GM12878 (cell line): Measurements from ENCODE around the gene NAALADL2. TPM values are rescaled to one million over a fixed set of nuclear protein-coding genes. Genes with fewer than 3 reads are reported as not detected.

Experiments
- ATAC-seq: fragments of 200-7000 bp; cut with Tn5 transposase; 3 replicates; pipeline ENCODE4 v1.9.1; 2020; ENCODE audit warnings: mild to moderate bottlenecking, moderate library complexity
- BruUV-seq: library from RNA; stranded (reverse); fragments of 400-500 nt; replicated peaks from 2 replicates; lab custom pipeline; 2021; lab: Mats Ljungman, UMichigan
- CTCF ChIA-PET: fragments of 300-600 bp; sonication (Branson Sonifier 250); formaldehyde crosslinking; extraction: SDS; loops from one replicate; lab custom pipeline; 2021; ENCODE audit warnings: inconsistent platforms; lab: Yijun Ruan, JAX
- POLR2A ChIA-PET: fragments of 350-600 bp; formaldehyde crosslinking; extraction: SDS; loops from one replicate; lab custom pipeline; 2021; ENCODE audit warnings: inconsistent platforms; lab: Charles Lee
- RAD21 ChIA-PET: fragments of 300-600 bp; sonication (Branson Sonifier 250); formaldehyde crosslinking; loops from one replicate; lab custom pipeline; 2023; ENCODE audit warnings: antibody characterized with exemption; ENCODE audit not compliant: unreplicated experiment; lab: Charles Lee
- SMC1A ChIA-PET: fragments of 300-600 bp; sonication (Branson Sonifier 250); formaldehyde crosslinking; loops from one replicate; lab custom pipeline; 2023; ENCODE audit not compliant: unreplicated experiment, uncharacterized antibody; lab: Charles Lee
- DNase-seq: peaks from one replicate; pipeline ENCODE4 v3.0.0-alpha.2; 2011; ENCODE audit warnings: low read depth, low spot score
- FAIRE-seq: peaks from 3 replicates; lab custom pipeline; 2011; peaks lifted over from hg19 to GRCh38; lab: Jason Lieb, UNC
- H2AFZ ChIP-seq: 2 replicates; pipeline ENCODE4 v1.6.0; 2011; ENCODE audit warnings: low read depth, low read length, control low read depth; ENCODE audit not compliant: control insufficient read depth
- H3K27ac ChIP-seq: 2 replicates; pipeline ENCODE4 v1.5.1; 2011; ENCODE audit warnings: control low read depth; ENCODE audit not compliant: control insufficient read depth, insufficient read depth
- H3K27me3 ChIP-seq, 2 experiments: replicated peaks in 1 of 2; 2 replicates each; pipeline versions ENCODE4 v1.6.0 to v1.6.1; 2011; ENCODE audit warnings: low read length in 1 of 2; ENCODE audit not compliant: control insufficient read depth in 2 of 2, insufficient read depth in 2 of 2
- H3K36me3 ChIP-seq, 2 experiments: 2 replicates each; pipeline ENCODE4 v1.5.1; 2011; ENCODE audit warnings: low read length in 1 of 2; ENCODE audit not compliant: control insufficient read depth in 2 of 2, insufficient read depth in 2 of 2
- H3K4me1 ChIP-seq: 2 replicates; pipeline ENCODE4 v1.6.1; 2011; ENCODE audit warnings: mild to moderate bottlenecking, low read length, moderate library complexity, mixed read lengths; ENCODE audit not compliant: control insufficient read depth, insufficient read depth
- H3K4me2 ChIP-seq: 2 replicates; pipeline ENCODE4 v1.6.0; 2011; ENCODE audit warnings: control low read depth; ENCODE audit not compliant: control insufficient read depth, insufficient read depth
- H3K4me3 ChIP-seq: fragments of 200-600 bp; sonication (generic); 2 replicates; pipeline ENCODE4 v1.5.1; 2016
- H3K79me2 ChIP-seq: 2 replicates; pipeline ENCODE4 v1.6.0; 2011; ENCODE audit warnings: low read length; ENCODE audit not compliant: control insufficient read depth, insufficient read depth
- H3K9ac ChIP-seq: 2 replicates; pipeline ENCODE4 v1.8.0; 2011; ENCODE audit warnings: low read length, control low read depth, mixed read lengths; ENCODE audit not compliant: control insufficient read depth, insufficient read depth
- H3K9me3 ChIP-seq: replicated peaks from 3 replicates; pipeline ENCODE4 v1.5.1; 2011; ENCODE audit warnings: mild to moderate bottlenecking, low read length; ENCODE audit not compliant: control insufficient read depth, insufficient read depth
- H4K20me1 ChIP-seq: 2 replicates; pipeline ENCODE4 v1.6.0; 2011; ENCODE audit not compliant: control insufficient read depth, insufficient read depth
- E2F8 ChIP-seq: fragments of 450-650 bp; IDR thresholded peaks from 2 replicates; pipeline ENCODE4 v1.6.1; 2018; ENCODE audit warnings: mild to moderate bottlenecking, low read depth, moderate library complexity; ENCODE audit not compliant: partially characterized antibody
- HDAC6 ChIP-seq: fragments of 200-600 bp; sonication (generic); IDR thresholded peaks from one replicate; pipeline ENCODE4 v1.8.0; 2017; ENCODE audit warnings: antibody characterized with exemption; ENCODE audit not compliant: unreplicated experiment
- KDM1A ChIP-seq: fragments of 200-600 bp; sonication (generic); IDR thresholded peaks from 2 replicates; pipeline ENCODE4 v1.6.1; 2016; ENCODE audit warnings: borderline replicate concordance
- NR2F1 ChIP-seq: fragments of 450-650 bp; conservative IDR thresholded peaks from 2 replicates; pipeline ENCODE4 v1.6.1; 2017; ENCODE audit warnings: mild to moderate bottlenecking
- PBX3 ChIP-seq: IDR thresholded peaks from 2 replicates; pipeline ENCODE4 v1.6.1; 2011; ENCODE audit warnings: mild to moderate bottlenecking, low read depth, low read length, moderate library complexity; ENCODE audit not compliant: insufficient replicate concordance
- POLR2AphosphoS2 ChIP-seq: IDR thresholded peaks from 2 replicates; pipeline ENCODE4 v1.6.1; 2011; ENCODE audit warnings: low read depth, mild to moderate bottlenecking, low read length, improper control_type of control experiment, moderate library complexity
- RAD51 ChIP-seq: fragments of 450-650 bp; IDR thresholded peaks from 2 replicates; pipeline ENCODE4 v1.6.1; 2016; ENCODE audit warnings: moderate library complexity, mild to moderate bottlenecking, inconsistent platforms
- SKIL ChIP-seq: fragments of 450-650 bp; IDR thresholded peaks from 2 replicates; pipeline ENCODE4 v1.6.1; 2017; ENCODE audit warnings: mild to moderate bottlenecking, low read depth, inconsistent platforms; ENCODE audit not compliant: poor library complexity, severe bottlenecking
- WGBS: methylation state at CpG from one replicate; pipeline ENCODE4 v1.1.6; 2016; ENCODE audit warnings: low lambda C conversion rate; ENCODE audit not compliant: insufficient replicate concordance, insufficient coverage; ENCODE audit errors: missing lambda C conversion rate; 5-methylcytosine and 5-hydroxymethylcytosine counted together
- in situ Hi-C: fragments of 300-500 bp; cut with MboI; formaldehyde crosslinking; loops from 9 replicates; pipeline ENCODE4 v1.14.3; 2018; ENCODE audit warnings: mixed read lengths
- intact Hi-C: fragments of 100-400 bp; cut with micrococcal nuclease; formaldehyde crosslinking; loops from one replicate; pipeline ENCODE4 v1.14.2; 2022; ENCODE audit not compliant: unreplicated experiment
- polyA plus RNA-seq, 11 experiments: library from polyadenylated mRNA; depleted of rRNA in 4 of 11; unstranded in 6 of 11; stranded (reverse) in 5 of 11; fragments of >200 nt; fragmentation: Nextera tagmentation in 4 of 11; fragmentation: Illumina TruSeq in 1 of 11; extraction: Ambion mirVana in 4 of 11; extraction: Trizol in 1 of 11; gene quantifications; 1 replicate in 1 of 11; 2 replicates in 10 of 11; pipeline versions ENCODE4 v1.2.1 to v1.2.3, GENCODE V29; 2011 to 2016; ENCODE audit warnings: inconsistent platforms in 2 of 11, missing spikeins in 2 of 11, low read depth in 1 of 11
- total RNA-seq, 4 experiments: library from RNA; depleted of rRNA in 3 of 4; stranded (reverse); fragments of >200 nt in 3 of 4; fragmentation: Illumina TruSeq in 1 of 4; extraction: Trizol in 1 of 4; gene quantifications; 2 replicates each; pipeline versions ENCODE4 v1.2.1 to v1.2.3, GENCODE V29; 2013 to 2021

NAALADL2 gene
- total and polyA plus RNA-seq, 10 of the 15 experiments (the other 5 are each of a cell fraction or from before 2014, with no cell fraction given), result 0.06 to 10.8 (median 0.46) TPM

GRCh38 chr3:175662815-175663214 is 803.7 kb downstream of the NAALADL2 start:
- ChIA-PET SMC1A (no interaction called here), POLR2A (no interaction called here), RAD21 (no interaction called here), CTCF (no interaction called here)
- FAIRE-seq (no peak), DNase-seq (no peak), ATAC-seq (no peak)
- Histone ChIP-seq H4K20me1 (no peaks in the 10 kb centered on the region), H3K9ac (no peak overlapping the region), H3K4me1 (no peaks in the 10 kb centered on the region), H3K4me2 (no peak overlapping the region), H3K79me2 (no peaks in the 10 kb centered on the region), H3K27me3 (no peaks in the 10 kb centered on the region), H3K9me3 (no peaks in the 10 kb centered on the region), H3K36me3 (no peaks in the 10 kb centered on the region), H2AFZ (no peak overlapping the region), H3K4me3 (no peak overlapping the region), H3K27ac (no peak overlapping the region)
- intact Hi-C loops (no loop called here), in situ Hi-C loops (no loop called here)
- TF ChIP-seq E2F8 (no peak), KDM1A (no peak)
- BruUV-seq, result no TSS peak

GRCh38 chr3:175664911-175665310 is 805.8 kb downstream of the NAALADL2 start:
- no peak for FAIRE-seq
- Histone ChIP-seq H3K9ac (no peak overlapping the region), H3K36me3 (no peaks in the 10 kb centered on the region), H3K27me3 (no peaks in the 10 kb centered on the region), H3K4me1 (no peaks in the 10 kb centered on the region), H3K4me2 (no peak overlapping the region), H3K9me3 (no peaks in the 10 kb centered on the region), H2AFZ (no peak overlapping the region), H4K20me1 (no peaks in the 10 kb centered on the region), H3K79me2 (no peaks in the 10 kb centered on the region), H3K27ac (no peak overlapping the region), H3K4me3 (no peak overlapping the region)
- 0% methylated on average over 1 of the region's 1 CpG for WGBS
- DNase-seq, result no peak
- ChIA-PET RAD21 (no interaction called here), CTCF (no interaction called here), POLR2A (no interaction called here), SMC1A (interaction anchor here (1.7 kb wide), 1 partner anchor 22 kb away, joined by 5 read pairs; no protein-coding TSS in a partner anchor)
- in situ Hi-C loops, result no loop called here
- intact Hi-C loops, result no loop called here
- no peak for ATAC-seq
- no TSS peak for BruUV-seq
- no peak for TF ChIP-seq RAD51
- no peak for TF ChIP-seq NR2F1
- no peak for TF ChIP-seq SKIL
- no peak for TF ChIP-seq HDAC6
- TF ChIP-seq PBX3, result no peak
- no peak for TF ChIP-seq POLR2AphosphoS2
